Measurements from ENCODE around the gene DNM3. TPM values are rescaled to one million over a fixed set of nuclear protein-coding genes. Genes with fewer than 3 reads are reported as not detected.

DNM3 gene
- total and polyA plus RNA-seq, 2 donors (not counting 1 experiment from before 2014, with no cell fraction given): 1.0 to 1.3 TPM

DNA sequence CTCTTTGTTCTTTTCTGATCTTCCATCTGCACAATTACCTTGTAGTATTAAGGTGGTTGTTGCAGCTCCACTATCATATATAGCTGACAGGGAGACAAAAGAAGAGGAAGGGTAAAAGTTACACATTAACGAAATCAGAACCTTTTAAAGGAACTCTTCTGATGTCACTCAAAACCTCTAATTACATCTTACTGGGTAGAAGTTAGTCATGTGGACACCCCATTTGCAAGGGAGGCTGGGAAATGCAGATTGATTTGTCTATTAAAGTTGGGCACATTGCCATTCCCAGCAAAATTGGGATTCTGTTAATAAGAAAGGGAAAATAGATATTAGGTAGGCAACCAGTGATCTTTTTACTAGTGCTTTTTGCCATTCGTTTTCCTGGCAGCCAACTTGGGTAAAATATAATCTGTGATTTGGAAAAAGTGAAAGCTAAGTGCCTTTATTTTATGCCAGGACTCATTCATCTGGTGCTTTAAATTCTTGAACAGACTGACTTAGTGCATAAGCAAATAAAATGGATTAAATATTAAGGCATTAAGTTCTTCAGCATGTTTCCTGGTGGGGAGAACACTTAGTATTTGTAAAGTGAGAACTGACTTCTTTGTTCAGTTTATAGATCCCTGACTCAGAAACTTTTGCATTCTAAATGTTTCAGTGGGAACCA is 71.3 kb downstream of the DNM3 start:
- no peak overlapping the region for H3K4me3 ChIP-seq (ENCODE audit: control extremely low read depth in 1 of 5, extremely low read depth in 1 of 5, insufficient read depth in 1 of 5, low read depth in 2 of 5, low read length in 4 of 5)
- H2AFZ ChIP-seq (ENCODE audit: insufficient read depth, low read depth, low read length, poor library complexity, severe bottlenecking): no peak overlapping the region
- TF ChIP-seq, protein P1, sequence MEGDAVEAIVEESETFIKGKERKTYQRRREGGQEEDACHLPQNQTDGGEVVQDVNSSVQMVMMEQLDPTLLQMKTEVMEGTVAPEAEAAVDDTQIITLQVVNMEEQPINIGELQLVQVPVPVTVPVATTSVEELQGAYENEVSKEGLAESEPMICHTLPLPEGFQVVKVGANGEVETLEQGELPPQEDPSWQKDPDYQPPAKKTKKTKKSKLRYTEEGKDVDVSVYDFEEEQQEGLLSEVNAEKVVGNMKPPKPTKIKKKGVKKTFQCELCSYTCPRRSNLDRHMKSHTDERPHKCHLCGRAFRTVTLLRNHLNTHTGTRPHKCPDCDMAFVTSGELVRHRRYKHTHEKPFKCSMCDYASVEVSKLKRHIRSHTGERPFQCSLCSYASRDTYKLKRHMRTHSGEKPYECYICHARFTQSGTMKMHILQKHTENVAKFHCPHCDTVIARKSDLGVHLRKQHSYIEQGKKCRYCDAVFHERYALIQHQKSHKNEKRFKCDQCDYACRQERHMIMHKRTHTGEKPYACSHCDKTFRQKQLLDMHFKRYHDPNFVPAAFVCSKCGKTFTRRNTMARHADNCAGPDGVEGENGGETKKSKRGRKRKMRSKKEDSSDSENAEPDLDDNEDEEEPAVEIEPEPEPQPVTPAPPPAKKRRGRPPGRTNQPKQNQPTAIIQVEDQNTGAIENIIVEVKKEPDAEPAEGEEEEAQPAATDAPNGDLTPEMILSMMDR (IDR thresholded peaks at IDR 0.05): no peak
- no peak for TF ChIP-seq EZH2 (IDR thresholded peaks at IDR 0.05; ENCODE audit: borderline replicate concordance, insufficient read depth, low read depth, low read length, poor library complexity, severe bottlenecking)
- DNase-seq (no peak), ATAC-seq (ENCODE audit: low read depth) (no peak)
- no peak overlapping the region for H3K27ac ChIP-seq (ENCODE audit: low read length in 2 of 2)
- intact Hi-C loops (cut with micrococcal nuclease): no loop called here
- POLR2A ChIA-PET: no interaction called here
- H3K4me2 ChIP-seq (replicated peaks; ENCODE audit: low read depth, low read length, poor library complexity, severe bottlenecking): no peak overlapping the region
- H4K20me1 ChIP-seq (ENCODE audit: control insufficient read depth, insufficient read depth, low read length, poor library complexity, severe bottlenecking): no peaks in the 10 kb centered on the region
- H3K4me1 Mint-ChIP-seq: no peaks in the 10 kb centered on the region
- peaks cover 4% of the 10 kb centered on the region for H3K27me3 Mint-ChIP-seq
- no peak overlapping the region for H3K9ac ChIP-seq (ENCODE audit: low read length)
- 80% methylated on average over 1 of the region's 2 CpGs for WGBS (ENCODE audit: insufficient coverage)
- no peaks in the 10 kb centered on the region for H3K4me1 ChIP-seq (ENCODE audit: control insufficient read depth in 2 of 2, insufficient read depth in 2 of 2, low read length in 2 of 2)
- no peaks in the 10 kb centered on the region for H3K27me3 ChIP-seq (replicated peaks in 1 of 4; ENCODE audit: control extremely low read depth in 1 of 4, control insufficient read depth in 3 of 4, insufficient read depth in 4 of 4, low read length in 3 of 4)
- CTCF ChIA-PET: no interaction called here
- H3K9me3 ChIP-seq (ENCODE audit: control extremely low read depth in 1 of 3, control insufficient read depth in 2 of 3, insufficient read depth in 1 of 3, low read length in 2 of 3): no peaks in the 10 kb centered on the region
- no peaks in the 10 kb centered on the region for H3K9me3 Mint-ChIP-seq (ENCODE audit: insufficient read depth)
- H3K79me2 ChIP-seq (ENCODE audit: control insufficient read depth, insufficient read depth, low read length): no peaks in the 10 kb centered on the region
- H3K27ac Mint-ChIP-seq: no peak overlapping the region
- H3K4me3 Mint-ChIP-seq: no peak overlapping the region
- no peaks in the 10 kb centered on the region for H3K36me3 ChIP-seq (replicated peaks in 1 of 2; ENCODE audit: control extremely low read depth in 1 of 2, control insufficient read depth in 1 of 2, extremely low read depth in 1 of 2, insufficient read depth in 2 of 2, low read length in 1 of 2)

- Histone ChIP-seq H3K9me3 (ENCODE audit: control extremely low read depth in 1 of 3, control insufficient read depth in 2 of 3, insufficient read depth in 1 of 3, low read length in 2 of 3) (no peaks in the 10 kb centered on the region), H3K36me3 (replicated peaks in 1 of 2; ENCODE audit: control extremely low read depth in 1 of 2, control insufficient read depth in 1 of 2, extremely low read depth in 1 of 2, insufficient read depth in 2 of 2, low read length in 1 of 2) (no peaks in the 10 kb centered on the region), H3K9ac (ENCODE audit: low read length) (no peak overlapping the region), H3K4me3 (ENCODE audit: control extremely low read depth in 1 of 5, extremely low read depth in 1 of 5, insufficient read depth in 1 of 5, low read depth in 2 of 5, low read length in 4 of 5) (no peak overlapping the region), H3K27me3 (replicated peaks in 1 of 4; ENCODE audit: control extremely low read depth in 1 of 4, control insufficient read depth in 3 of 4, insufficient read depth in 4 of 4, low read length in 3 of 4) (no peaks in the 10 kb centered on the region), H3K4me1 (ENCODE audit: control insufficient read depth in 2 of 2, insufficient read depth in 2 of 2, low read length in 2 of 2) (no peaks in the 10 kb centered on the region), H2AFZ (ENCODE audit: insufficient read depth, low read depth, low read length, poor library complexity, severe bottlenecking) (no peak overlapping the region), H3K4me2 (replicated peaks; ENCODE audit: low read depth, low read length, poor library complexity, severe bottlenecking) (no peak overlapping the region), H3K79me2 (ENCODE audit: control insufficient read depth, insufficient read depth, low read length) (no peaks in the 10 kb centered on the region), H3K27ac (ENCODE audit: low read length in 2 of 2) (no peak overlapping the region), H4K20me1 (ENCODE audit: control insufficient read depth, insufficient read depth, low read length, poor library complexity, severe bottlenecking) (no peaks in the 10 kb centered on the region)
- ATAC-seq (ENCODE audit: low read depth) (no peak), DNase-seq (no peak)
- ChIA-PET CTCF (no interaction called here), POLR2A (no interaction called here)
- intact Hi-C loops (cut with micrococcal nuclease): no loop called here
- Mint-ChIP-seq H3K9me3 (ENCODE audit: insufficient read depth) (no peaks in the 10 kb centered on the region), H3K27me3 (peaks cover 4% of the 10 kb centered on the region), H3K4me3 (no peak overlapping the region), H3K4me1 (no peaks in the 10 kb centered on the region), H3K27ac (no peak overlapping the region)
- no peak for TF ChIP-seq EZH2 (IDR thresholded peaks at IDR 0.05; ENCODE audit: borderline replicate concordance, insufficient read depth, low read depth, low read length, poor library complexity, severe bottlenecking)
- TF ChIP-seq, protein P1 (IDR thresholded peaks at IDR 0.05): no peak
- WGBS (ENCODE audit: insufficient coverage): 20% methylated on average over 1 of the region's 2 CpGs
Observed at GRCh38 chr1:171913385-171913784, 72.1 kb downstream of the DNM3 start.
